Thyroid gland (tissue), 4 donors: ENCODE data around the gene UHRF1. TPM values are rescaled to one million over a fixed set of nuclear protein-coding genes. Genes with fewer than 3 reads are reported as not detected.
"Not testable (repeated sequence)": the region's sequence is repeated elsewhere in the genome, so short reads cannot be mapped to it uniquely, and the experiment has no call there.

ENCODE experiments used
- DNase-seq, 2 donors: peaks; one replicate each; pipeline ENCODE4 v3.0.0-alpha.2; 2019
- H3K27ac ChIP-seq, 3 donors: fragments of 200-600 bp; sonication (generic); 1 replicate in 2 of 3; 2 replicates in 1 of 3; pipeline ENCODE4 v1.5.1; 2016 to 2019; ENCODE audit warnings: mild to moderate bottlenecking in 1 of 3, moderate library complexity in 1 of 3
- H3K27me3 ChIP-seq: fragments of 200-600 bp; sonication (generic); one replicate; pipeline ENCODE4 v1.5.1; 2019
- H3K36me3 ChIP-seq, 2 donors: fragments of 200-600 bp; sonication (generic); one replicate each; pipeline ENCODE4 v1.5.1; 2016 to 2019
- H3K4me1 ChIP-seq, 2 donors: fragments of 200-600 bp; sonication (generic); one replicate each; pipeline ENCODE4 v1.5.1; 2017 to 2019
- H3K4me3 ChIP-seq, 3 donors: fragments of 200-600 bp; sonication (generic); replicated peaks in 1 of 3; 1 replicate in 2 of 3; 2 replicates in 1 of 3; pipeline ENCODE4 v1.5.1; 2016; ENCODE audit warnings: mild to moderate bottlenecking in 1 of 3
- H3K9me3 ChIP-seq: fragments of 200-600 bp; sonication (generic); one replicate; pipeline ENCODE4 v1.5.1; 2017
- CTCF ChIP-seq, 6 experiments: fragments of 200-600 bp in 3 of 6; fragments of 450-650 bp in 3 of 6; sonication (generic) in 3 of 6; IDR thresholded peaks; one replicate each; pipeline ENCODE4 v1.5.1; 2016 to 2019; ENCODE audit warnings: antibody characterized with exemption in 6 of 6, mild to moderate bottlenecking in 2 of 6, inconsistent platforms in 1 of 6, moderate library complexity in 1 of 6
- POLR2A ChIP-seq, 2 donors: fragments of 450-650 bp; IDR thresholded peaks; one replicate each; pipeline ENCODE4 v1.6.1; 2017; ENCODE audit warnings: antibody characterized with exemption in 2 of 2, mild to moderate bottlenecking in 2 of 2, moderate library complexity in 1 of 2
- WGBS, 2 donors: methylation state at CpG; one replicate each; pipeline ENCODE4 v1.1.5; 2017; 5-methylcytosine and 5-hydroxymethylcytosine counted together
- intact Hi-C: fragments of 100-400 bp; cut with DNase I; formaldehyde crosslinking; loops from one replicate; pipeline ENCODE4 v1.15.1; 2023
- total RNA-seq, 4 donors: library from RNA; depleted of rRNA; stranded (reverse); fragments of >200 nt; gene quantifications; one replicate each; pipeline ENCODE4 v1.2.3, GENCODE V29; 2016

UHRF1 gene
- total RNA-seq, 4 donors from 2014 or later: 0.11 to 0.71 (median 0.41) TPM

GRCh38 chr19:4889034-4889815 lies 20.1 kb upstream of the UHRF1 start:
- intact Hi-C loops: no loop called here
- H3K4me3 ChIP-seq: no peak overlapping the region
- no peak for DNase-seq
- H3K36me3 ChIP-seq: no peaks in the 10 kb centered on the region
- no peak overlapping the region for H3K27ac ChIP-seq
- 92 to 93% methylated on average over 14 of the region's 14 CpGs for WGBS, 2 donors
- no peaks in the 10 kb centered on the region for H3K4me1 ChIP-seq
- H3K27me3 ChIP-seq: no peaks in the 10 kb centered on the region
- H3K9me3 ChIP-seq: no peaks in the 10 kb centered on the region
- TF ChIP-seq POLR2A (IDR thresholded peaks at IDR 0.05) (no peak), CTCF (IDR thresholded peaks at IDR 0.05) (no peak)

GRCh38 chr19:4891066-4891465 lies 18.2 kb upstream of the UHRF1 start:
- no peak for DNase-seq
- Histone ChIP-seq H3K9me3 (no peaks in the 10 kb centered on the region), H3K36me3 (no peaks in the 10 kb centered on the region), H3K4me3 (no peak overlapping the region), H3K4me1 (no peaks in the 10 kb centered on the region), H3K27me3 (no peaks in the 10 kb centered on the region), H3K27ac (no peak overlapping the region)
- WGBS, 2 donors: 89 to 93% methylated on average over 3 to 17 of the region's 22 CpGs
- intact Hi-C loops: no loop called here
- TF ChIP-seq CTCF (IDR thresholded peaks at IDR 0.05): no peak
- TF ChIP-seq POLR2A (IDR thresholded peaks at IDR 0.05): no peak

GRCh38 chr19:4892962-4893361 lies 16.3 kb upstream of the UHRF1 start:
- H3K27ac ChIP-seq, H3K9me3 ChIP-seq, H3K4me1 ChIP-seq, H3K36me3 ChIP-seq, H3K27me3 ChIP-seq, intact Hi-C loops, DNase-seq, H3K4me3 ChIP-seq: not testable (repeated sequence)
- WGBS, 2 donors: 76 to 82% methylated on average over 11 of the region's 11 CpGs

GRCh38 chr19:4896372-4896771 lies 12.9 kb upstream of the UHRF1 start:
- no peaks in the 10 kb centered on the region for H3K4me1 ChIP-seq
- TF ChIP-seq POLR2A (IDR thresholded peaks at IDR 0.05) (no peak), CTCF (IDR thresholded peaks at IDR 0.05) (no peak)
- no peak overlapping the region for H3K27ac ChIP-seq
- no peaks in the 10 kb centered on the region for H3K27me3 ChIP-seq
- intact Hi-C loops: no loop called here
- no peak overlapping the region for H3K4me3 ChIP-seq
- no peaks in the 10 kb centered on the region for H3K36me3 ChIP-seq
- DNase-seq: no peak
- WGBS, 2 donors: 83 to 90% methylated on average over 3 of the region's 3 CpGs
- no peaks in the 10 kb centered on the region for H3K9me3 ChIP-seq

- no peak overlapping the region for H3K4me3 ChIP-seq
- TF ChIP-seq CTCF (IDR thresholded peaks at IDR 0.05): no peak
- TF ChIP-seq POLR2A (IDR thresholded peaks at IDR 0.05): no peak
- no peaks in the 10 kb centered on the region for H3K36me3 ChIP-seq
- H3K4me1 ChIP-seq: no peaks in the 10 kb centered on the region
- intact Hi-C loops: no loop called here
- no peak overlapping the region for H3K27ac ChIP-seq
- H3K9me3 ChIP-seq: no peaks in the 10 kb centered on the region
- DNase-seq: no peak
- 94 to 97% methylated on average over 7 of the region's 7 CpGs for WGBS, 2 donors
- H3K27me3 ChIP-seq: no peaks in the 10 kb centered on the region
These were observed 12.2 kb upstream of the UHRF1 start for GRCh38 chr19:4897146-4897545.

GRCh38 chr19:4900879-4901278 lies 8.4 kb upstream of the UHRF1 start:
- 79 to 81% methylated on average over 13 of the region's 13 CpGs for WGBS, 2 donors
- DNase-seq, H3K27ac ChIP-seq, H3K27me3 ChIP-seq, H3K36me3 ChIP-seq, intact Hi-C loops, H3K4me1 ChIP-seq, H3K9me3 ChIP-seq, H3K4me3 ChIP-seq: not testable (repeated sequence)
